IMR-90 (cell line): ENCODE results near the gene GPR173. TPM values are rescaled to one million over a fixed set of nuclear protein-coding genes. Genes with fewer than 3 reads are reported as not detected.

Experiments
- ATAC-seq: fragments of 200-7000 bp; cut with Tn5 transposase; 2 replicates; pipeline ENCODE4 v1.9.1; 2020; ENCODE audit warnings: low read depth, mild to moderate bottlenecking, moderate library complexity
- BruUV-seq: library from RNA; stranded (reverse); fragments of 400-500 nt; replicated peaks from 2 replicates; lab custom pipeline; 2021; lab: Mats Ljungman, UMichigan
- CTCF ChIA-PET: fragments of 300-600 bp; formaldehyde crosslinking; extraction: SDS; loops from one replicate; lab custom pipeline; 2021; ENCODE audit warnings: antibody characterized with exemption; lab: Yijun Ruan, JAX
- POLR2A ChIA-PET: fragments of 300-600 bp; sonication (Branson Sonifier 250); formaldehyde crosslinking; loops from one replicate; lab custom pipeline; 2022; ENCODE audit warnings: antibody characterized with exemption; ENCODE audit not compliant: unreplicated experiment; lab: Charles Lee
- DNase-seq: peaks from one replicate; pipeline ENCODE4 v3.0.0; 2013
- H2AFZ ChIP-seq: replicated peaks from 2 replicates; pipeline ENCODE3; 2013; ENCODE audit warnings: low read length, mild to moderate bottlenecking; ENCODE audit not compliant: poor library complexity
- H2AK5ac ChIP-seq: 2 replicates; pipeline ENCODE4 v1.6.1; 2013; ENCODE audit warnings: low read depth, low read length, inconsistent platforms
- H2AK9ac ChIP-seq: replicated peaks from 2 replicates; pipeline ENCODE3; 2013; ENCODE audit warnings: mild to moderate bottlenecking, low read depth, low read length, moderate library complexity; ENCODE audit not compliant: poor library complexity
- H2BK120ac ChIP-seq: 2 replicates; pipeline ENCODE4 v1.6.1; 2013; ENCODE audit warnings: low read depth, low read length, inconsistent platforms
- H2BK15ac ChIP-seq: 3 replicates; pipeline ENCODE4 v1.6.1; 2013; ENCODE audit warnings: low read depth, low read length, inconsistent platforms
- H2BK20ac ChIP-seq: 2 replicates; pipeline ENCODE4 v1.6.1; 2013; ENCODE audit warnings: low read depth, mild to moderate bottlenecking, inconsistent platforms, low read length, moderate library complexity
- H2BK5ac ChIP-seq: 2 replicates; pipeline ENCODE4 v1.6.1; 2013; ENCODE audit warnings: mild to moderate bottlenecking, low read depth, low read length, inconsistent platforms; ENCODE audit not compliant: poor library complexity, severe bottlenecking
- H3K14ac ChIP-seq: replicated peaks from 2 replicates; pipeline ENCODE4 v1.6.1; 2013; ENCODE audit warnings: low read depth, low read length, inconsistent platforms
- H3K18ac ChIP-seq: 2 replicates; pipeline ENCODE4 v1.6.1; 2013; ENCODE audit warnings: low read depth, low read length, control low read depth
- H3K23ac ChIP-seq: 2 replicates; pipeline ENCODE4 v1.6.1; 2013; ENCODE audit warnings: low read depth, low read length, inconsistent platforms
- H3K27ac ChIP-seq: 2 replicates; pipeline ENCODE4 v1.5.1; 2013; ENCODE audit warnings: mild to moderate bottlenecking, control low read depth, low read length; ENCODE audit not compliant: insufficient read depth
- H3K27me3 ChIP-seq: 2 replicates; pipeline ENCODE4 v1.6.1; 2013; ENCODE audit warnings: low read length; ENCODE audit not compliant: control insufficient read depth, insufficient read depth
- H3K36me3 ChIP-seq: 2 replicates; pipeline ENCODE4 v1.6.1; 2013; ENCODE audit warnings: low read length, mixed read lengths; ENCODE audit not compliant: control insufficient read depth, insufficient read depth
- H3K4ac ChIP-seq: 2 replicates; pipeline ENCODE4 v1.6.1; 2013; ENCODE audit warnings: low read depth, low read length, inconsistent platforms
- H3K4me1 ChIP-seq: 2 replicates; pipeline ENCODE4 v1.6.1; 2013; ENCODE audit warnings: low read length, mixed read lengths; ENCODE audit not compliant: control insufficient read depth, insufficient read depth
- H3K4me2 ChIP-seq: 2 replicates; pipeline ENCODE4 v1.6.1; 2013; ENCODE audit warnings: low read depth, mild to moderate bottlenecking, control low read depth, low read length, moderate library complexity
- H3K4me3 ChIP-seq: 2 replicates; pipeline ENCODE4 v1.5.1; 2013; ENCODE audit warnings: low read depth, mild to moderate bottlenecking, control low read depth, low read length, moderate library complexity; ENCODE audit not compliant: insufficient read depth
- H3K56ac ChIP-seq: 2 replicates; pipeline ENCODE4 v1.6.1; 2013; ENCODE audit warnings: low read length, inconsistent platforms; ENCODE audit not compliant: insufficient read depth; ENCODE audit errors: extremely low read depth
- H3K79me1 ChIP-seq, 2 experiments: 2 replicates each; pipeline ENCODE4 v1.6.1; 2013; ENCODE audit warnings: low read length in 2 of 2, inconsistent platforms in 1 of 2, low read depth in 1 of 2
- H3K9ac ChIP-seq: 2 replicates; pipeline ENCODE4 v1.6.1; 2013; ENCODE audit warnings: low read depth, low read length, control low read depth
- H3K9me1 ChIP-seq: 2 replicates; pipeline ENCODE4 v1.6.1; 2013; ENCODE audit warnings: low read length, inconsistent platforms; ENCODE audit not compliant: insufficient read depth
- H3K9me3 ChIP-seq: 2 replicates; pipeline ENCODE4 v1.6.1; 2013; ENCODE audit warnings: low read length; ENCODE audit not compliant: control insufficient read depth, insufficient read depth
- H4K20me1 ChIP-seq: 2 replicates; pipeline ENCODE4 v1.6.1; 2013; ENCODE audit warnings: low read length, inconsistent platforms; ENCODE audit not compliant: insufficient read depth
- H4K5ac ChIP-seq: 2 replicates; pipeline ENCODE4 v1.6.1; 2013; ENCODE audit warnings: mild to moderate bottlenecking, low read depth, low read length, control low read depth
- H4K8ac ChIP-seq, 2 experiments: 2 replicates each; pipeline ENCODE4 v1.6.1; 2013; ENCODE audit warnings: low read depth in 2 of 2, low read length in 2 of 2, control low read depth in 1 of 2, inconsistent platforms in 1 of 2
- H4K91ac ChIP-seq: 2 replicates; pipeline ENCODE4 v1.6.1; 2013; ENCODE audit warnings: low read depth, low read length, inconsistent platforms; ENCODE audit not compliant: insufficient read depth
- BHLHE40 ChIP-seq: fragments of 150-350 bp; IDR thresholded peaks from 2 replicates; pipeline ENCODE4 v1.6.1; 2016; ENCODE audit warnings: mild to moderate bottlenecking, low read depth, low read length
- CEBPB ChIP-seq: IDR thresholded peaks from 2 replicates; pipeline ENCODE4 v1.6.1; 2012; ENCODE audit warnings: low read depth, low read length, improper control_type of control experiment
- ELK1 ChIP-seq: fragments of 150-350 bp; IDR thresholded peaks from 2 replicates; pipeline ENCODE4 v1.6.1; 2016; ENCODE audit warnings: low read depth, mild to moderate bottlenecking, low read length, moderate library complexity, borderline replicate concordance
- FOS ChIP-seq: fragments of 150-350 bp; IDR thresholded peaks from 2 replicates; pipeline ENCODE4 v1.6.1; 2016; ENCODE audit warnings: low read depth, low read length
- MAFK ChIP-seq: IDR thresholded peaks from 2 replicates; pipeline ENCODE4 v1.6.1; 2012; ENCODE audit warnings: low read depth, low read length, improper control_type of control experiment
- MAZ ChIP-seq: IDR thresholded peaks from 2 replicates; pipeline ENCODE4 v1.6.1; 2012; ENCODE audit warnings: low read depth, mild to moderate bottlenecking, low read length, improper control_type of control experiment, moderate library complexity, borderline replicate concordance
- MXI1 ChIP-seq: IDR thresholded peaks from 2 replicates; pipeline ENCODE4 v1.6.1; 2012; ENCODE audit warnings: low read depth, mild to moderate bottlenecking, low read length, moderate library complexity, borderline replicate concordance
- NFE2L2 ChIP-seq: fragments of 150-350 bp; IDR thresholded peaks from 2 replicates; pipeline ENCODE4 v1.6.1; 2016; ENCODE audit warnings: low read depth, mild to moderate bottlenecking, low read length
- POLR2A ChIP-seq: IDR thresholded peaks from 2 replicates; pipeline ENCODE4 v1.6.1; 2012; ENCODE audit warnings: mild to moderate bottlenecking, low read depth, low read length
- RAD21 ChIP-seq: IDR thresholded peaks from 2 replicates; pipeline ENCODE4 v1.6.1; 2012; ENCODE audit warnings: low read length, improper control_type of control experiment
- RCOR1 ChIP-seq: IDR thresholded peaks from 2 replicates; pipeline ENCODE4 v1.6.1; 2012; ENCODE audit warnings: mild to moderate bottlenecking, low read length, improper control_type of control experiment; ENCODE audit not compliant: insufficient replicate concordance
- RFX5 ChIP-seq: IDR thresholded peaks from 2 replicates; pipeline ENCODE4 v1.8.0; 2012; ENCODE audit warnings: low read depth, mild to moderate bottlenecking, low read length, moderate library complexity
- SMC3 ChIP-seq: fragments of 150-350 bp; IDR thresholded peaks from 2 replicates; pipeline ENCODE4 v1.6.1; 2016; ENCODE audit warnings: low read depth, mild to moderate bottlenecking, antibody characterized with exemption, low read length, moderate library complexity
- WGBS, 2 experiments: methylation state at CpG; one replicate each; pipeline versions ENCODE4 v1.1.5 to v1.1.7; 2013; ENCODE audit warnings: missing lambda C conversion rate in 2 of 2; ENCODE audit not compliant: insufficient read length in 1 of 2; ENCODE audit errors: extremely low coverage in 2 of 2; 5-methylcytosine and 5-hydroxymethylcytosine counted together
- dilution Hi-C: fragments of 300-500 bp; cut with HindIII; formaldehyde crosslinking; loops from one replicate; pipeline ENCODE4 v1.14.3; 2018; ENCODE audit warnings: low sequenced_read_pairs; ENCODE audit not compliant: unreplicated experiment
- in situ Hi-C: fragments of 300-500 bp; cut with MboI; formaldehyde crosslinking; loops from 3 replicates; pipeline ENCODE4 v1.14.3; 2019; ENCODE audit warnings: low sequenced_read_pairs, inconsistent platforms, mixed read lengths
- intact Hi-C: fragments of 100-400 bp; cut with micrococcal nuclease; formaldehyde crosslinking; loops from 2 replicates; pipeline ENCODE4 v1.10.0; 2022
- polyA plus RNA-seq, 3 experiments: library from polyadenylated mRNA; depleted of rRNA; stranded (reverse); fragments of >200 nt; gene quantifications; 2 replicates each; pipeline ENCODE4 v1.2.3, GENCODE V29; 2012; ENCODE audit warnings: low replicate concordance in 1 of 3
- total RNA-seq: library from RNA; depleted of rRNA; stranded (reverse); fragments of >200 nt; gene quantifications from 2 replicates; pipeline ENCODE4 v1.2.3, GENCODE V29; 2012
- TF ChIP-seq, protein P1 (sequence below): fragments of 150-350 bp; IDR thresholded peaks from 2 replicates; pipeline ENCODE4 v1.6.1; 2017; ENCODE audit warnings: mild to moderate bottlenecking, antibody characterized with exemption, low read length, low read depth
- TF ChIP-seq, protein P2 (sequence below): conservative IDR thresholded peaks from 2 replicates; pipeline ENCODE4 v1.5.1; 2012; ENCODE audit warnings: mild to moderate bottlenecking, low read depth, low read length, improper control_type of control experiment

The GPR173 gene
- total and polyA plus RNA-seq, 2 of the 4 experiments (the other 2 are of a cell fraction) = 0.90 to 6.1 TPM

GRCh38 chrX:53091354-53091753 lies 42.8 kb downstream of the GPR173 start:
- H2AK9ac ChIP-seq = no peak overlapping the region
- no TSS peak for BruUV-seq
- TF ChIP-seq NFE2L2 (no peak), RFX5 (no peak), BHLHE40 (no peak), MXI1 (no peak), SMC3 (no peak), CEBPB (no peak), MAFK (no peak), FOS (no peak), MAZ (no peak), RAD21 (no peak), POLR2A (no peak), RCOR1 (no peak), ELK1 (no peak)
- TF ChIP-seq, protein P1, sequence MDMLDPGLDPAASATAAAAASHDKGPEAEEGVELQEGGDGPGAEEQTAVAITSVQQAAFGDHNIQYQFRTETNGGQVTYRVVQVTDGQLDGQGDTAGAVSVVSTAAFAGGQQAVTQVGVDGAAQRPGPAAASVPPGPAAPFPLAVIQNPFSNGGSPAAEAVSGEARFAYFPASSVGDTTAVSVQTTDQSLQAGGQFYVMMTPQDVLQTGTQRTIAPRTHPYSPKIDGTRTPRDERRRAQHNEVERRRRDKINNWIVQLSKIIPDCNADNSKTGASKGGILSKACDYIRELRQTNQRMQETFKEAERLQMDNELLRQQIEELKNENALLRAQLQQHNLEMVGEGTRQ = no peak
- TF ChIP-seq, protein P2, sequence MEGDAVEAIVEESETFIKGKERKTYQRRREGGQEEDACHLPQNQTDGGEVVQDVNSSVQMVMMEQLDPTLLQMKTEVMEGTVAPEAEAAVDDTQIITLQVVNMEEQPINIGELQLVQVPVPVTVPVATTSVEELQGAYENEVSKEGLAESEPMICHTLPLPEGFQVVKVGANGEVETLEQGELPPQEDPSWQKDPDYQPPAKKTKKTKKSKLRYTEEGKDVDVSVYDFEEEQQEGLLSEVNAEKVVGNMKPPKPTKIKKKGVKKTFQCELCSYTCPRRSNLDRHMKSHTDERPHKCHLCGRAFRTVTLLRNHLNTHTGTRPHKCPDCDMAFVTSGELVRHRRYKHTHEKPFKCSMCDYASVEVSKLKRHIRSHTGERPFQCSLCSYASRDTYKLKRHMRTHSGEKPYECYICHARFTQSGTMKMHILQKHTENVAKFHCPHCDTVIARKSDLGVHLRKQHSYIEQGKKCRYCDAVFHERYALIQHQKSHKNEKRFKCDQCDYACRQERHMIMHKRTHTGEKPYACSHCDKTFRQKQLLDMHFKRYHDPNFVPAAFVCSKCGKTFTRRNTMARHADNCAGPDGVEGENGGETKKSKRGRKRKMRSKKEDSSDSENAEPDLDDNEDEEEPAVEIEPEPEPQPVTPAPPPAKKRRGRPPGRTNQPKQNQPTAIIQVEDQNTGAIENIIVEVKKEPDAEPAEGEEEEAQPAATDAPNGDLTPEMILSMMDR = no peak
- no peak overlapping the region for H4K91ac ChIP-seq
- H3K18ac ChIP-seq = no peak overlapping the region
- dilution Hi-C loops = no loop called here
- H2BK15ac ChIP-seq = no peak overlapping the region
- H3K9ac ChIP-seq = no peak overlapping the region
- no peak overlapping the region for H3K56ac ChIP-seq
- H3K79me1 ChIP-seq = peaks cover 5 to 14% of the 10 kb centered on the region in 2 experiments; a peak in 3 of 4 replicates
- no CpG with 5 or more reads among the region's 2 CpGs for WGBS, 2 experiments
- H3K27ac ChIP-seq = no peak overlapping the region
- H4K5ac ChIP-seq = no peak overlapping the region
- peaks cover 6% of the 10 kb centered on the region; the same call in 1 of the 2 replicates for H4K20me1 ChIP-seq
- ATAC-seq (no peak), DNase-seq (no peak)
- peaks cover 12% of the 10 kb centered on the region; the same call in 1 of the 2 replicates for H3K36me3 ChIP-seq
- H3K4me2 ChIP-seq = no peak overlapping the region
- H2BK120ac ChIP-seq = no peak overlapping the region
- H4K8ac ChIP-seq = no peak overlapping the region
- no peak overlapping the region for H3K4me3 ChIP-seq
- ChIA-PET POLR2A (no interaction called here), CTCF (no interaction called here)
- in situ Hi-C loops = no loop called here
- H3K23ac ChIP-seq = no peak overlapping the region
- H3K14ac ChIP-seq = no peak overlapping the region
- no peaks in the 10 kb centered on the region for H3K4me1 ChIP-seq
- peaks cover 3% of the 10 kb centered on the region; the same call in 1 of the 2 replicates for H3K27me3 ChIP-seq
- no peak overlapping the region for H2BK20ac ChIP-seq
- H3K9me1 ChIP-seq = no peaks in the 10 kb centered on the region
- intact Hi-C loops = loop anchor here (5.0 kb wide), 1 partner anchor 131 kb away; no protein-coding TSS in a partner anchor
- H3K9me3 ChIP-seq = no peaks in the 10 kb centered on the region
- no peak overlapping the region for H2AFZ ChIP-seq
- H2BK5ac ChIP-seq = no peak overlapping the region
- no peak overlapping the region for H3K4ac ChIP-seq
- no peak overlapping the region for H2AK5ac ChIP-seq
